NAMALWA (cell line): Measurements from ENCODE around the gene ZNF236.

ENCODE experiments used
- DNase-seq: peaks from one replicate; pipeline ENCODE4 v3.0.0-alpha.2; 2015; ENCODE audit warnings: low spot score

Gene ZNF236

GRCh38 chr18:76859474-76860339 is 37.4 kb downstream of the ZNF236 start:
- DNase-seq, result no peak

GRCh38 chr18:76860411-76860810 is 38.1 kb downstream of the ZNF236 start:
- no peak for DNase-seq

DNA sequence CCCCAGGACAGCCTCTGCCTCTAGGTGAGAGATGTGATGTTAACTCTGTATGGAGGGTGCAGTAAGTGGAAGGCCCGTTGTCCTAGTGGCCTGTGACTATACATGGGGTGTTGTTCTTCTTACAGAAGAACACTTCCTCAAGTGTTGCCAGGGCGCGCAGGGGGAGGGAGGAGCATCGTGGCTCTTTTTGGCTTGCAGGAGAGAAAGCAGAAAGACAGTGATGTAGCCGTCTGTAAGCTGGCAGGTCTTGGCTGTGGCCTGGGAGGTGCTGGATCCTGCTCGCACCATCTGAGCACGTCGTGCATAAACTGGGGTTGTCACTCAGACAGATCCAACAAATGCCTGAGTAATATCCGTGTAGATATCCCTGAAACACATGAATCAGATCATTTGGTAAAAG is 44.3 kb downstream of the ZNF236 start:
- no peak for DNase-seq

GRCh38 chr18:76873311-76873710 is 51.0 kb downstream of the ZNF236 start:
- no peak for DNase-seq

- no peak for DNase-seq
Observed at GRCh38 chr18:76873713-76874112, 51.4 kb downstream of the ZNF236 start.

GRCh38 chr18:76874642-76875389 is 52.5 kb downstream of the ZNF236 start:
- no peak for DNase-seq

GRCh38 chr18:76875390-76876325 is 53.3 kb downstream of the ZNF236 start:
- DNase-seq, result peak; percentile 69

GRCh38 chr18:76878426-76878825 is 56.1 kb downstream of the ZNF236 start:
- no peak for DNase-seq

DNA sequence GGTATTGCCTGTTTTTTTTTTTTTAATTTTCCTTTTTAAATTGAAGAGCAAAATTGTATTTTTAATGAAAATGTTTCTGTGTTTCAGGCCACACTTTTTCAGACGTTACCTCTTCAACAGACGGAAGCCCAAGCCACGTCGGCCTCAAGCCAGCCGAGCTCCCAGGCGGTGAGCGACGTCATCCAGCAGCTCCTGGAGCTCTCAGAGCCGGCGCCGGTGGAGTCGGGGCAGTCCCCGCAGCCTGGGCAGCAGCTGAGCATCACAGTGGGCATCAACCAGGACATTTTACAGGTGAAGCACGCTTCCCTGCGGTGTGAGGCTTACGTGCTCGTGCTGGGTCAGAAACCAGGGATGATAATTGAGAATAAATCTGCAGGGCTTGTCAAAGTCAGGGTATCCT is 57.7 kb downstream of the ZNF236 start:
- no peak for DNase-seq

DNA sequence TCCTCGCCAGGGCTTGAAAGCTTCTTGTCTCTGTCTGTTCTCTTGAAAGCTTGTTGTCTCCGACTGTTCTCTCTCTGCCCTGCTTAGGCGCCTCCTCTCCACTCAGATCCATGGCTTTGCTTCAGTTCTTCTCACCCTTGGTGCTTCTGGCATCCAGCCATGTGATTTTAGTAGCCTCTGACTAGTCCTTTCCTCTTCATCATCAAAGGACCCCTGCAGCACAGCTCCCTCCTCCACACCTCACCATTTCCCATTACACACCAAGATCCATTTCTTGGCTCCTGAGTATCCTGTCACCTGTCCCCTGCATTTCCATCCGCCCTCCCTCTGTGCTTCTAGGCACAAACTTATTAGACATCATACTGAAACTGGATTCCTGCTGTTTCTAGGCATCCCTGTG is 59.4 kb downstream of the ZNF236 start:
- no peak for DNase-seq

- no peak for DNase-seq
Observed at GRCh38 chr18:76882146-76882545, 59.8 kb downstream of the ZNF236 start.

DNA sequence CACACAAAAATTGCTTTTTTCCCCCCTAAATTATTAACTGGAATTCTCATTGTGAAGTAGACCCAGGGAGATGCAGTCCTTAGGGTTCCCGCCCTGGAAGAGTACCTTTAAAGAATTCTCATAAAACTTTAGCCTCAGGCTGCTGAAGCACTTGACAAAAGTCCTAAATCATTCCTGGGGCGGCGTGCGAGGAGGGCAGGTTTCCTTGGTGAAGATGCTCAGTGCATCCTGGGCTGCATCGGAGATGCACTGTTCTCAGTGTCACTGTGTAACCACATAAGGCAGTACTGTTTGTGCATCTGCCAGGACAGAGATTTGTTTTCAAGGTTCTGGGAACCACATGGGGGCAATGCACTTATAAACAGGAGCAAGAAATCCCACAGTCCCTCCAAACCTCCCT is 62.6 kb downstream of the ZNF236 start:
- DNase-seq, result no peak

DNA sequence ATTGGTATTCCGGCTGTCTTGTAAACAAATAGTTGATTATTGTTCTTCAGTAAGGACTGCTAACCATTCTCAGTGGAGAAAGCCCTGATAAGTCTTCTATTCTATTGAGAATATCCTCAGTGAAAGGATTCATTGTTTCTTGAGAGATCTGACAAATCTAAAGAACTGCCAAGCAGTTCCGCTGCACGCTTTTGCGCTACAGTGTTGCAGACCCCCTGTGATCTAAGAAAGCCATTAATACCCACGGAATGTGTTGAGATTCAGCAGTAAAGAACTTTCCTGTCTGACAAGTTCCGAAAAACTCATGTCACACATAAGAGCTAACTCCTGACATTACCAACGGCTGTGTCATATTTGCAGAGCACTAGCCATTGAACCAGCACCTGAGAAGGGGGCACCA is 63.8 kb downstream of the ZNF236 start:
- no peak for DNase-seq

DNA sequence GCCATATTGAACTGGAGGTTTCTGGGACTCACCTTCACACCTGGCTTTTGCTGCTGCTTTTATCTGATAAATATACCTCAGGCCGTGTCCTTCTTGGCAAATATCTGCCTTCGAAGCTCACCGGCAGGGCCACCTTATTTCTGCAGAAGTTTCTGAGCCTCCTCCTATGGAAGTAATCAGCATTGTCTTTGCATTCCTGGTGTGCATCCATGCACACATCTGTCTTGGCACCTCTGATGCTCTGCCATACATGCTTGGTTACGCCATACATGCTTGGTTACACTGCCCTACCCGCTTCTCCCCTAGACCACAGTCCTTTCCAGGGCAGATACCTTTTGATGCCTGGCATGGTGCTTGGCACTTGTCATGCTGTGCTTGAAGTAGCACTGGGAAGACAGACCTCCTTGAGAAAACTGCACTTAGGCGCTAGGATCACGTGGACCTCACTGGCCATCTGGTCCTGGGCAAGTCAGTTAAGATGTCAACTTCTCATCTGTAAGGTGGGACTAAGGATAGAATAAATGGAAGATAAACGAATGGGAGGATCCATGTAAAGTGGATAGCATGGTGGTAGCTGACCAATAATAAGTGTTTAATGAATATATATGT is 66.8 kb downstream of the ZNF236 start:
- DNase-seq, result no peak

DNA sequence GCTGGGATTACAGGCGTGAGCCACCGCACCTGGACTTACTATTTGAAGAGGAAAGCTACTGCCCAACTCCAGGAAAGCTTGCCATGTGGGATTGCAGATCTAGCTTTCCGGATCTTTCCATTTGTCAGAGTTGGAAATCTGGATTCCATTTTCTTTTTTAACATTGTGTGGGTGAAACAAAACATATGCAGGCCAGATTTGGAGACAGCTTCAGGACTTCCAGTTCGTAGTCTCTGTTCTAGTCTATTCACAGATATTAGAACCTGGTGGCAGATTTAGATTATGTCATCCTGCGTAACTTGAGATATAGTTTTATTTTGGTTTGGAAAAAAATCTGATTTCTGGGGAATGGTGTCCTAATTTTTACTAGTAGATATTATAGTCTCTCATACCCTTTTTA is 70.5 kb downstream of the ZNF236 start:
- no peak for DNase-seq

GRCh38 chr18:76894566-76895346 is 72.4 kb downstream of the ZNF236 start:
- DNase-seq, result no peak

- DNase-seq, result no peak
Observed at GRCh38 chr18:76895498-76895897, 73.1 kb downstream of the ZNF236 start.

DNA sequence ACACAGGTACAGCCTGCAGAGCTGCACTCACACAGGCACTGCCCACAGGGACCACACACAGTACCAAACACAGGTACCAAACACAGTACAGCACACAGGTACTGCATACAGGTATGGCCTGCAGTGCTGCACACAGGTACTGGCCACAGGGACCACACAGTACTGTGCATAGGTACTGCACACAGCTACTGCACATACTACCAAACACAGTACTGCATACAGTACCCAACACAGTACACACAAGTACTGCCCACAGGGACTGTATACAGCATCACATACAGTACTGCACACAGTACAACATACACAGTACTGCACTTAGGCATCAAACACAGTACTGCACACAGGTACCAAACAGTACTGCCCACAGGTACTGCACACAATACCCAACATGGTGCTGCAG is 74.3 kb downstream of the ZNF236 start:
- DNase-seq, result no peak

- no peak for DNase-seq
Observed at GRCh38 chr18:76897257-76897656, 74.9 kb downstream of the ZNF236 start.

DNA sequence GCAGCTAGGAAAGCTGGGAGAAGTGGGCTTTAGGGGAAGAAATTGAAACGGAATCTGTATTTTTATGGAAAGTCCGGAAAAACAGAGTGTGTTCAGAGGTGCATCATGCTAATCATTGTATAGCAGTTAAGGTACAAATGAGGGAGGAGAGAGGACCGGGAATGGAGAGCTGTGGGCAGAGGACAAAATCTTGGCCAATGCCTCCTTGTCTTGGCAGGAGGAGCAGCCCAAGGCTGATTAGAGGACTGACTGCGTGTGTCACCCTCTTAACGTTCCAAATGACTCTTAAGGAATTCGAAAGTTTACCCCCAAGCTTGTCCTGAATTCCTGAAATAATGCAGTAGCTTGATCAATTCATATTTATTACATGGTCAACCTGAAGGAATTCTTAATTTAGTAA is 81.0 kb downstream of the ZNF236 start:
- no peak for DNase-seq

GRCh38 chr18:76905821-76906220 is 83.5 kb downstream of the ZNF236 start:
- DNase-seq, result no peak
